Mesodermal cell (in vitro differentiated cells): ENCODE results near the gene TMEM25.
"Not testable (repeated sequence)": the region's sequence is repeated elsewhere in the genome, so short reads cannot be mapped to it uniquely, and the experiment has no call there.

Experiments used
- H3K27ac ChIP-seq: 2 replicates; pipeline ENCODE4 v1.7.0; 2013; ENCODE audit warnings: mild to moderate bottlenecking, low read depth, low read length, moderate library complexity; ENCODE audit not compliant: severe bottlenecking
- H3K36me3 ChIP-seq: 2 replicates; pipeline ENCODE4 v1.7.1; 2013; ENCODE audit warnings: mild to moderate bottlenecking, low read length, moderate library complexity; ENCODE audit not compliant: control insufficient read depth, insufficient read depth
- H3K4me1 ChIP-seq: one replicate; pipeline ENCODE4 v1.7.1; 2013; ENCODE audit warnings: mild to moderate bottlenecking, low read length; ENCODE audit not compliant: insufficient read depth, control insufficient read depth, poor library complexity, severe bottlenecking
- H3K4me3 ChIP-seq: 2 replicates; pipeline ENCODE4 v1.7.0; 2013; ENCODE audit warnings: low read length, control low read depth, mild to moderate bottlenecking; ENCODE audit not compliant: insufficient read depth, poor library complexity, severe bottlenecking; ENCODE audit errors: extremely low read depth
- H3K9me3 ChIP-seq: 2 replicates; pipeline ENCODE4 v1.7.1; 2013; ENCODE audit warnings: mild to moderate bottlenecking, low read length, moderate library complexity; ENCODE audit not compliant: control insufficient read depth
- WGBS, 2 experiments: methylation state at CpG; one replicate each; pipeline ENCODE4 v1.1.5; 2013; ENCODE audit warnings: missing lambda C conversion rate in 2 of 2; ENCODE audit not compliant: insufficient coverage in 2 of 2; 5-methylcytosine and 5-hydroxymethylcytosine counted together

Gene TMEM25

DNA sequence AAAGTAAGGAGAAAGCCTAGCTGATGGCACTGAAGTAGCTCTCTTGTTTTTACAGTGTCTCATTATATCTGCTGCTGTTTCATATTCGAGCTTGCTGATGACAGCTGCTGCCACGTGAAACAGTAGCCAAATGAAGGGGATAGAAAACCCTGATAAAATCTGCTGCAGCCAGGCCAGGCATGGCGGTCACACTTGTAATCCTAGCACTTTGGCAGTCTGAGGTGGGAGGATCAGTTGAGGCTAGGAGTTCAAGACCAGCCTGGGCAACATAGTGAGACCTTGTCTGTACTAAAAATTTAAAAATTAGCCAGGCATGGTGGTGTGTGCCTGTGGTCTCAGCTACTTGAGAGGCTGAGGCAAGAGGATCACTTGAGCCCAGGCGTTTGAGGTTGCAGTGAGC is 21.3 kb downstream of the TMEM25 start:
- Histone ChIP-seq H3K4me3 (no peak overlapping the region), H3K27ac (no peak overlapping the region), H3K4me1 (no peaks in the 10 kb centered on the region), H3K9me3 (no peaks in the 10 kb centered on the region), H3K36me3 (peaks cover 37% of the 10 kb centered on the region)
- WGBS, 2 experiments: 87 to 95% methylated on average over 4 of the region's 4 CpGs

DNA sequence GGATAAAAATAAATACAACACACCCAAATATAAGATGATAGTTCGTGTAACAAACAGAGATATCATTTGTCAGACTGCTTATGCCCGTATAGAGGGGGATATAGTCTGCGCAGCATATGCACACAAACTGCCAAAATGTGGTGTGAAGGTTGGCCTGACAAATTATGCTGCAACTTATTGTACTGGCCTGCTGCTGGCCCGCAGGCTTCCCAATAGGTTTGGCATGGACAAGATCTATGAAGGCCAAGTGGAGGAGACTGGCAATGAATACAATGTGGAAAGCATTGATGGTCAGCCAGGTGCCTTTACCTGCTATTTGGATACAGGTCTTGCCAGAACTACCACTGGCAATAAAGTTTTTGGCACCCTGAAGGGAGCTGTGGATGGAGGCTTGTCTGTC is 29.8 kb downstream of the TMEM25 start:
- no peaks in the 10 kb centered on the region for H3K9me3 ChIP-seq
- no peak overlapping the region for H3K27ac ChIP-seq
- WGBS, 2 experiments: 98 to 100% methylated on average over 2 to 3 of the region's 4 CpGs
- no peaks in the 10 kb centered on the region for H3K4me1 ChIP-seq
- H3K36me3 ChIP-seq: peaks cover 25% of the 10 kb centered on the region
- H3K4me3 ChIP-seq: no peak overlapping the region

DNA sequence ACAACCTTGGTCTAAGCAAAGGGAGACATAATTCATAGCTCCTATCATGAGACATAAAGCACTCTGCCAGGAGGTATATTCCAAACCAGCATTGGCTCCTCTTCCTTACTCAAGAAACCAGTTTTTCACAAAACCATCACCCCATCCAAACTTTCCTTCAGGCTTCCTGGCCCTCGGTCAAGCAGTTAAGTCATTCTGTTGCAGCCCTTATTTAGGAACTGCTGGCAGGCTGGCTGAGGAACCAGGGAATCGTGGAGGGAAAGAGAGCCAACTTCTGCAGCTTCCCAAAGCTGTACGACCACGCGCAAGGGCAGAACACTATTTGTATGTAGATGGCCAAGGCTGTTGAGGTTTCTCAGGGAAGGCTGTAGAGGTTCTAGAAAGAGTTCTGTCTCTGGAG is 34.1 kb downstream of the TMEM25 start:
- H3K4me3 ChIP-seq: no peak overlapping the region
- WGBS, 2 experiments: 83 to 92% methylated on average over 1 to 4 of the region's 5 CpGs
- no peaks in the 10 kb centered on the region for H3K9me3 ChIP-seq
- no peak overlapping the region for H3K27ac ChIP-seq
- no peaks in the 10 kb centered on the region for H3K36me3 ChIP-seq
- no peaks in the 10 kb centered on the region for H3K4me1 ChIP-seq

DNA sequence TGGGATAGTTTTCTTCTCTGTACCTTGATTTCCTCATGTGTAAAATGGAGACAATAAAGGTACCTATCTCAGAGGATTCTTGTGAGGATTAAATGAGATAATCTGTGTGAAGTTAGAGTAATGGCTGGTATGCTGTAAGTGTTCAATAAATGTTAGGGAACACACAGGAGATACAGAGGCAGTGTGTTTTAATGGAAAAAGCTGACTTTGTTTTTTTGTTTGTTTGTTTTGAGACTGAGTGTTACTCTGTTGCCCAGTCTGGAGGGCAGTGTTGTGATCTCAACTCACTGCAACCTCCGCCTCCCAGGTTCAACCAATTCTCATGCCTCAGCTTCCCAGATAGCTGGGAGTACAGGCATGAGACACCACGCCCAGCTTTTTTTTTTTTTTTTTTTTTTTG is 38.7 kb downstream of the TMEM25 start:
- WGBS, 2 experiments: 80 to 92% methylated on average over 1 to 2 of the region's 2 CpGs
- no peak overlapping the region for H3K4me3 ChIP-seq

DNA sequence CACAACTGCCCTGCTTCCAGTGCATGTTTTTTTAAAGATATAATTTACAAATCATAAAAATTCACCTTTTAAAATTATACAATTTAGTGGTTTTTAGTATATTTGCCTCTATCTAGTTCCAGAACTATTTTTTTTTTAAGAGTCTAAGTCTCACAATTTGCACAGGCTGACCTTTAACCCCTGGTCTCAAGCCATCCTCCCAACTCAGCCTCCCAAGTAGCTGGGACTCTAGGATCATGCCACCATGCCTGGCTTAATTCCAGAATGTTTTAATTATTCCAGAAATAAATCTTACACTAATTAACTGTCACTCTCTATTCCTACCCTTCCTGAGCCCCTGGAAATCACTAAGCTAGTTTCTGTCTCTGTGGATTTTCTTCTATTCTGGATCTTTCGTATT is 39.8 kb downstream of the TMEM25 start:
- WGBS, 2 experiments: 100% methylated on average over 1 of the region's 1 CpG; no CpG with 5 or more reads in 1 of the 2 experiments

More for the DNA sequence above, 38.7 kb downstream of the TMEM25 start:
- Histone ChIP-seq H3K9me3 (no peaks in the 10 kb centered on the region), H3K36me3 (peaks cover 2% of the 10 kb centered on the region), H3K27ac (no peak overlapping the region), H3K4me1 (peaks cover 4% of the 10 kb centered on the region)

DNA sequence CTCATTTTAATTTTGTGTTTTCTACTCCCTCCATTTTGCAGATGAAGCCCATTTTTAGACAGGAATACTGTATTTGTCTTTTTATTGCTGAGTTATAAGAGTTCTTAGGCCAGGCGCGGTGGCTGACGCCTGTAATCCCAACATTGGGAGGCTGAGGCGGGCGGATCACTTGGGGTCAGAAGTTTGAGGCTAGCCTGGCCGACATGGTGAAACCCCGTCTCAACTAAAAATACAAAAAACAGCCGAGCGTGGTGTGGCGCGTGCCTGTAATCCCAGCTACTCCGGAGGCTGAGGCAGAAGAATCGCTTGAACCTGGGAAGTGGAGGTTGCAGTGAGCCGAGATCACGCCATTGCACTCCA is 40.7 kb downstream of the TMEM25 start:
- not testable (repeated sequence) for H3K27ac ChIP-seq, H3K4me1 ChIP-seq, H3K9me3 ChIP-seq
- WGBS, 2 experiments: 70 to 86% methylated on average over 6 to 13 of the region's 15 CpGs
- peaks cover 11% of the 10 kb centered on the region for H3K36me3 ChIP-seq
- H3K4me3 ChIP-seq: peak overlapping the region; percentile 99

More for the DNA sequence above, 39.8 kb downstream of the TMEM25 start:
- Histone ChIP-seq H3K4me1 (peaks cover 4% of the 10 kb centered on the region), H3K4me3 (no peak overlapping the region), H3K9me3 (no peaks in the 10 kb centered on the region), H3K27ac (no peak overlapping the region), H3K36me3 (peaks cover 6% of the 10 kb centered on the region)

DNA sequence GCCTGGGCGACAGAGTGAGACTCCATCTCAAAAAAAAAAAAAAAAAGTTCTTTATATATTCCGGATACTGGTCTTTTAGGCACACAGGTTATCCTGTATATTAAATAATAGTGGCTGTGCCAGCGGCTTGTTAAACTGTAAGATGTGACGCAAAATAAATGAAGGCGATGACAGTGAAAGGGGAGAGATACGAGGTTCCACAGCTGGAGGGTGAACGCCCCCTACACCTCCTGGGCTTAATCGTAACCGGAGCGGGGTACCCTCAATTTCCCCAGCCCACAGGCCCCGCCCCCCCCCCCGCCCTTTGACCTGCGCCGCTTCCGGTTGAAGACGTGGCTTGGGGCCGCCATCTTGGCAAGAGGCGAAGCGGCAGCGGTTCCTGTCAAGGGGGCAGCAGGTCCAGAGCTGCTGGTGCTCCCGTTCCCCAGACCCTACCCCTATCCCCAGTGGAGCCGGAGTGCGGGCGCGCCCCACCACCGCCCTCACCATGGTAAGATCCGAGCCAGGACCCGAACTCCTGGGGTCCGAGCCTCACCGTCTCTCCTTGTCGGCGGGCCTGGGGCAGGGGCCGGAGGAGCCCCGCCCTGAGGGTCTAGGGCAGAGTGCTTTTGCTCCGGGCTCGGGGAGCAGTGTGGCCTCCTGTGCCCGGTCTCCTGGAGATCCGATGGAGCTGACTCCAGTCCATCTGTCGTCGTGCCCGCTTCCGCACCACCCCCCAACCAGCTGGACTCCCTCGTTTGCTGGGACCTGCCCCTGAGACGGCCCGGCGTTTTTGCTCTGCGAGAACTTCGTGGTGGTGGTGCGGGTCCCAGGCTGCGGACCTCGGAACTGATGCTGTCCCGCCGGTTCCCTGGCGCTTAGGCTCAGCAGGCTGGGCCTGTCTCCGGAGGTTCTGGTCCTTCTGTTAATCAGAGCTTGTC is 41.3 kb downstream of the TMEM25 start, which contains the start of gene ARCN1:
Gene ARCN1 (plus strand): TSS at position 349 of the 920 bp plus-strand sequence. CDS start 139 bp downstream, at position 488.
- H3K27ac ChIP-seq: peak within 1 kb of the TSS; percentile 99
- peaks cover 4% of the 10 kb centered on the region for H3K4me1 ChIP-seq
- peaks cover 18% of the 10 kb centered on the region for H3K36me3 ChIP-seq
- H3K9me3 ChIP-seq: no peaks in the 10 kb centered on the region
- H3K4me3 ChIP-seq: peak within 1 kb of the TSS; percentile 99
- WGBS, 2 experiments: 0 to 1% methylated on average over 34 to 38 of the region's 55 CpGs

DNA sequence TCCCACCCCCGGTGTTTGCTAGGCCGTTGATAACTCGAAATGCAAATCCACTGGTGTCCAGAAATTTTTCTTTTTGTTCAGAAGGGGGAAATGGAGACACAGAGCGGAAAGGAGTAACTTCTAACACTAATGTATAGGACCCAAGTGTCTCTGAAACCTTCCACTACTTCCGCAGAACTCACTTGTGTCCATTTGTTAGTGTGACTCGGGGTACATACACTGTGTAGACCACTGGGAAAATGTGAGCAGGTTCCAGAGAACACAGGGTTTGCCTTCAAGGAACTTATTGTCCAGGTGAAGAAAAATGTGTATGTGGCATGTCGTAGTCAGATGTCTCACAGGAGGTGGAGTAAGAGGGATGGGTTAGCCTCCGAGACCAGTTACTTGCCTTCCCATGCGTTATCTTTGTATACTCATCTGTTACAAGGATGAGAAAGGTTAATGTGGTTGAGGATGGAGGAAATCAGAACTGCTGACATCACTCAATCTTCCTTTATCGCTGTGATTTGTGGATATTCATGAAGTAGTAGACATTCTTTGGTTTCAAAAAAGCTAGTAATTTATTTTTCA is 42.1 kb downstream of the TMEM25 start:
- 0 to 14% methylated on average over 7 of the region's 10 CpGs for WGBS, 2 experiments
- peak overlapping the region; percentile 99 for H3K4me3 ChIP-seq
- peaks cover 18% of the 10 kb centered on the region for H3K36me3 ChIP-seq
- peaks cover 4% of the 10 kb centered on the region for H3K4me1 ChIP-seq
- peak overlapping the region; percentile 99 for H3K27ac ChIP-seq
- H3K9me3 ChIP-seq: no peaks in the 10 kb centered on the region

DNA sequence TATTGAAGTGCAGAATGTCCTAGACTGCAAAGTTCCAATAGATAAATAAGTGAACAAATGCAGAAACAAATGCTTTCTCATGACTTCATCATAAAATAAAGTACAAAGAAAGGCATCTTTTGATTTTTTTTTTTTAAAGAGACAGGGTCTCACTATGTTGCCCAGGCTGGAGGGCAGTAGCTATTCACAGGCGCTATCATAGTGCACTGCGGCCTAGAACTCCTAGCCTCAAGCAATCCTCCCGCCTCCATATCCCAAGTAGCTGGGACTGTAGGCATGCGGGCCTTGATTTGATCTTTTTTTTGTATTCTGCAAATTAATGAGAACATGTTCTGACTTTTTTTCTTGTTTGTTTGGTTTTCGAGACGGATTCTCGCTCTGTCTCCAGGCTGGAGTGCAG is 43.6 kb downstream of the TMEM25 start:
- WGBS, 2 experiments: 94 to 100% methylated on average over 4 to 5 of the region's 7 CpGs
- H3K27ac ChIP-seq: peak overlapping the region; percentile 13
- H3K9me3 ChIP-seq: no peaks in the 10 kb centered on the region
- peaks cover 4% of the 10 kb centered on the region for H3K4me1 ChIP-seq
- peaks cover 18% of the 10 kb centered on the region for H3K36me3 ChIP-seq
- H3K4me3 ChIP-seq: peak overlapping the region; percentile 3

DNA sequence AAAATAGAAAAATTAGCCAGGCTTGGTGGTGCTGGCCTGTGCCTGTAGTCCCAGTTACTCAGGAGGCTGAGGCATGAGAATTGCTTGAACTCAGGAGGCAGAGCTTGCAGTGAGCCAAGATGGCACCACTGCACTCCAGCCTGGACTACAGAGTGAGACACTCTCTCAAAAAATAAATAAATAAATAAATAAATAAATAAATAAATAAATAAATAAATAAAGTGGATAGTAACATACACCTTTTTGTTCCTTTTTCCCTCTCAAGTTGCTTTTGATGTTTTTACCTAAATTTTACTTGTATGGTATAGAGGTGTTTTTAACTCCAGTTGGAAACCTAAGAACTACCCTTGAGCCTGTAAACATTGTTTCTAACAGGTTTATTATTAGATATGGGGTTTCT is 47.0 kb downstream of the TMEM25 start:
- not testable (repeated sequence) for H3K9me3 ChIP-seq, H3K4me3 ChIP-seq, H3K27ac ChIP-seq, H3K4me1 ChIP-seq
- peaks cover 44% of the 10 kb centered on the region for H3K36me3 ChIP-seq

DNA sequence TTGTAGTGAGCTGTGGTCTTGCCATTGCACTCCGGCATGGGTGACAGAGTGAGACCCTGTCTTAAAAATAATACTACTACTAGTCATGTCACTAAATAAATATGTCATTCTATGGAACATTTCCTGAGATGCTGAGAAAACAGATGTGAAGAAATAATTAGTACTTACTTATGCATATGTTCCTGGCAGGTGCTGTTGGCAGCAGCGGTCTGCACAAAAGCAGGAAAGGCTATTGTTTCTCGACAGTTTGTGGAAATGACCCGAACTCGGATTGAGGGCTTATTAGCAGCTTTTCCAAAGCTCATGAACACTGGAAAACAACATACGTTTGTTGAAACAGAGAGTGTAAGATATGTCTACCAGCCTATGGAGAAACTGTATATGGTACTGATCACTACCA is 50.1 kb downstream of the TMEM25 start:
- H3K4me3 ChIP-seq: no peak overlapping the region
- no peak overlapping the region for H3K27ac ChIP-seq
- no peaks in the 10 kb centered on the region for H3K9me3 ChIP-seq
- WGBS, 2 experiments: 100% methylated on average over 4 of the region's 6 CpGs
- H3K36me3 ChIP-seq: peaks cover 67% of the 10 kb centered on the region
- H3K4me1 ChIP-seq: no peaks in the 10 kb centered on the region
